Stimulated activated CD4-positive, alpha-beta T cell treated with anti-CD3 and anti-CD28 coated beads, Interleukin-12 subunit alpha, Interleukin-12 subunit beta, amount 100 ng/mL, for 4 hours (primary cell): ENCODE data around the gene ADGRA1.

Source experiments
- DNase-seq: peaks from one replicate; pipeline ENCODE4 v3.0.0-alpha.2; 2020

Gene ADGRA1

DNA sequence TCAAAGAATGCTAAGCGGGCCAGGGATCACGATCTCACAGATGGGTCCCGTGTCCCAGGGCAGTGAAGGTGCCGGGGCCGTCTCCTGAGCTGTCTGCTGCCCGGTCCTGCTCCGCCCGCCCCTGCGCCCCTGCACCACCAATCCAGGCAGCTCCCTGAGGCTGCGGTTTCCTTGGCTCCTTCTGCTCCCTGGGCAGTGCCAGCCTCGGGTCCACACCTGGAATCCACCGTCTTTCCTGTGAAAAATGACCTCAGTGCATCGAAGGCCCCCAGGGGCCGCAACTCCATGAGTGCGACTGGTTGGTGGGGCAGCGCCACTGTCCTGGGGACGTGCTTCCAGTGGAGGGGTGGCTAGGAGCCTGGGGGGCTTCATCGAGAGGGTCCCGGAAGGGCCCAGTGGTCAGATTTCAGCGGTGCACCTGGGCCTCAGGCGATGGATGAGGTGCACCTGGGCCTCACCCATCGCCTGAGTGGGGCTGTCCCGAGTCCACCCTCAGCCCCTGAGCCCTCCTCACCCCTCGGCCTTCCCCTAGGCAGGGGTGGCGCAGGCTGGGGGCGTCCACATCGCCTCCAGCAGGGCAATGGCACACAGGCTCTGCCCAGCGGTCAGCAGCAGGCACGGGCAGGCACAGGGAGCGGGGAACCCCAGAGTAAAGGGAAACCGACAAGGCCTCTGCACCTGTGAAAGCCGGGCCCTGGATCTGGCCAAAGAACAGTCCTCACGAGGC, 27.2 kb downstream of the ADGRA1 start:
- DNase-seq, result no peak

DNA sequence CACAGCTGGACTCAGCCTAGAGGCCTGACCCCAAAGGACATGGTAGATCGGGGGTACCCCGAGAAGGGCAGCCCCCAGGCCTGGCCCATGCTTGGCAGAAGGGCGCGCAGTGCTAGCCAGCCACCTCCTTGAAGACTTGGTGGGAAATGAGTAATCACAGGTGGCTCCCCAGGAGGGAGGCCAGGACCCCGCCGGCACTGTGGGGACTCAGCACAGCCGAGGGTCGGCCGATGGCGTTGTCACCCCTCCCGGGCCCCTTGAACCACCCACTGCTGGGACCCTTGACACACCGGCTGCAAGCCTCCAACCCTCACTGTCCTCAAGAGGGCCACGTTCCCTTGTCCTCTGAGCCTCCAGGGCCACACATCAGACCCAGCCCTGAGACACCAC, 27.7 kb downstream of the ADGRA1 start:
- DNase-seq, result no peak

DNA sequence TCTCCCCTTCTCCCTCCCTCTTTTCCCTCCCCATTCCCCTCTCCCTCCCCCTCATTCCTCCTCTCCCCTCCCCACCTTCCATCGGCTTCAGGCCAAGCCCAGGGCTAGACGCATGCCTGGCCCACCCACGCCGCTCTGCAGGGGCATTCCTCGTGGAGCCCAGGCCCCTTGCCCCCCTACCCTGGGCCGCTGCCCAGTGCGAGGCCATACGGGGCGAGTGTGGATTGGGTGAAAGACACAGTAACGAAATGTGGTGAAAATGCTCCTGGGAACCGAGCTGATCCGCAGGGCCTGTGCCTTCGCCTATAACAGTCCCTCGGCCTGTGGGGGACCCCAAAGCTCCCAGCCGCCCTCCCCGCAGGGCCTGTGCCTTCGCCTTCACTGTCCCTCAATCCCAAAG, 28.3 kb downstream of the ADGRA1 start:
- DNase-seq, result no peak

DNA sequence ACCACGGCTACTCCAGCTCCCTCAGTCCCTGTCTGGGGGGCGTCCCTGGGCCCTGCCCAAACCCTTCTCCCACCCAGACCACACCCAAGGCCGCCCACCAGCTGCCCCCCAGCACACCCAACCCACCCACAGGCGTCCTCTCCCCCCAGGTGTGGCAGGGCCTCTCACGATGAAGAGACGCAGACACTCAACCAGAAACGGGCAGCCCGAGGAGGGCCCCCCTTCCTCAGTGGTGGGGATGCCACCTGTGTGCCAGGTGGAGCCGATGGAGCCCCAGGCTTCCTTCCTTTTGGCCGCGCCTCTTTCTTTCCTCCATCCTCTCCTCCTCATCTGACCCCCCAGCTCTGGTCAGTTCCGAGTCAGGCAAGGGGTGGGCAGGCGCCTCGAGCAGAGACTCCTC, 28.7 kb downstream of the ADGRA1 start:
- no peak for DNase-seq

DNA sequence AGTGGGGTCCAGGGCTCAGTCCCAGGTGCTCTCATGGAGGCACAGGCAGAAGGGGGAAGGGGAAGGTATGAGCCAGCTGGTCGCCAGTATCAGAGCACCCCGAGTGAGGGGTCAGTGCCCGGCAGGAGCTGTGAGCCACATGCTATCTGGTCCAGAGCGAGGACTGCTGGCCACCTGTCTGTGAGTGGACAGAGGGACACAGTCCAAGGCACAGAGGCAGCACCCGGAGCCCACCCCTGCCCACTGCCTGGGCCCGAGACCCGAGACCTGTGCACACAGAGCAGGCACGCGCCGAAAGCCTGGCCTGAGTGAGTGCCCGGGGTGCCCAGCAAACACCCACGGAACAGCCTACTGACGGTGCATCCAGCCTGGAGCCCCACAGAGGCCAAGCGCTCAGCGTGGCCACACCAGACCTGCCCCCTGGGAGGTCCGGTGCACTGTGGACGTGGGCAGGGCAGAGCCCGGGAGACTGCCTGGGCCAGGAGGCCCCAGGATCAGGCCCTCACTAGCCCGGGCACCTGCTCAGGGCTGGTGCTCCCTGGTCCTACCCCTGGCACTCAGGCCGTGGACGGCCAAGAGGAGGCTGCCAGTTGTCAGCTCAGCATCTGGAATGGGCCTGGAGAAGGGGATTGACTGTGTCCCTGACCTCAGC, 29.4 kb downstream of the ADGRA1 start:
- DNase-seq, result no peak

DNA sequence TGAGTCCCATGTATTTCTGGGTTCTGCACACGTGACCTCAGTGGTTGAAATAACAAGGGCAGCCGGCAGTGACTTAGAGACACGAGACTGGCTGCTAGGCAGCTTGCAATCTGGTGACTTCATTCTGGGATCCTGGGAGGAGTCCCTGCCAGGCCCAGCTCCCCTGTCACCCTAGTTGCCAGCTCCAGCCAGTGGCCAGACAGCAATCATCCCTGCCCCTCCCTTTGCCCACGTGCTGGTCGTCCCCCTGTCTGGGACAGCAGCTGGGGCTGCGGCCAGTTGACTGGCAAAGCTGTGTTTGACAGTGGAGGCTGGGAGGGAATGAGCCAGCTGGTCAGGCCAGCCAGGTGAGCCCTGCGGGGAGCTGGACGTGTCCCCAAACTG, 30.0 kb downstream of the ADGRA1 start:
- no peak for DNase-seq

DNA sequence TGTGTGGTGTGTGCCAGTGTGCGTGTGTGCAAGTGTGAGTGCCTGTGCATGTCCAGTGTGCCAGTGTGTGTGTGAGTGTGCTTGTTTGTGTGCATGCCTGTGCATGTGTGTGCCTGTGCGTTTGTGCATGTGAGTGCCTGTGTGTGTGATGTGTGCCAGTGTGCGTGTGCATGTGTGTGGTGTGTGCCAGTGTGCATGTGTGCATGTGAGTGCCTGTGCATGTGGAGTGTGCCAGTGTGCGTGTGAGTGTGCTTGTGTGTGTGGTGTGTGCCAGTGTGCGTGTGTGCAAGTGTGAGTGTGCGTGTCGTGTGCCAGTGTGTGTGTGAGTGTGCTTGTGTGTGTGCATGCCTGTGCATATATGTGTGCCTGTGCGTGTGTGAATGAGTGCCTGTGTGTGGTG, 33.8 kb downstream of the ADGRA1 start:
- no peak for DNase-seq

DNA sequence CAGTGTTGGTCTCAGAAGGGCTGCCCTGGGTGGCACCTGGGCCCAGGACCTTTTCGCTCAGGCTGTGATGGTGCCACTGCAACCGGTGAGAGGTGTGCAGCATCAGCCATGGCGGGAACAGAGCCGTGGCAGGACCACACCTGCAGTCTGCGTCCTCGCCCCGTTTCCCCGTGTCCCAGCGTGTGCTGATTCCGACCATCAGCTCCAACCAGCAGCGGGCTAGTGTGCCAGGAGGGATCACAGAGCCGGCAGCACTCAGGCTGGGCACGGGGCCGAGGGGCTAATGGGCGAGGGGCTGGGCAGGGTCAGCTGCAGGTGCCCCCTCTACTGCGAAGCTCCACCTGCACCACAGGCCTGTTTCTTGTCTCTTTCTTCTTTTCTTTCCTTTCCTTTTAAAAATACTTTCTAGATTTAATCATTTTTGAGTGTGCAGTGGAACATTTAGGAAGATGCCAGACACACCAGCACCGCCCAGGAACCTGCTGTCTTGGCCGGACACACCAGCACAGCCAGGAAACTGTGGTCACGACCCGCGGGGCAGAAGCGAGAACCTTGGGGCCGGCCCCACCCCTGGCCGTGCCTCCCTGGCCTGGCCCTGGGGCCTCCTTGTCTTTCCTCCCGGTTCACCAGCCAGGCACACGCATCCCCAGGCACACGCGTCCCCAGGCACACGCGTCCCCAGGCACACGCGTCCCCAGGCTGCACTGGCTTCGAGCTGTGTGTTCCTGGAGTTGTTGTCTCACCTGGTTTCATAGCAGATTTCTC, 34.6 kb downstream of the ADGRA1 start:
- no peak for DNase-seq

DNA sequence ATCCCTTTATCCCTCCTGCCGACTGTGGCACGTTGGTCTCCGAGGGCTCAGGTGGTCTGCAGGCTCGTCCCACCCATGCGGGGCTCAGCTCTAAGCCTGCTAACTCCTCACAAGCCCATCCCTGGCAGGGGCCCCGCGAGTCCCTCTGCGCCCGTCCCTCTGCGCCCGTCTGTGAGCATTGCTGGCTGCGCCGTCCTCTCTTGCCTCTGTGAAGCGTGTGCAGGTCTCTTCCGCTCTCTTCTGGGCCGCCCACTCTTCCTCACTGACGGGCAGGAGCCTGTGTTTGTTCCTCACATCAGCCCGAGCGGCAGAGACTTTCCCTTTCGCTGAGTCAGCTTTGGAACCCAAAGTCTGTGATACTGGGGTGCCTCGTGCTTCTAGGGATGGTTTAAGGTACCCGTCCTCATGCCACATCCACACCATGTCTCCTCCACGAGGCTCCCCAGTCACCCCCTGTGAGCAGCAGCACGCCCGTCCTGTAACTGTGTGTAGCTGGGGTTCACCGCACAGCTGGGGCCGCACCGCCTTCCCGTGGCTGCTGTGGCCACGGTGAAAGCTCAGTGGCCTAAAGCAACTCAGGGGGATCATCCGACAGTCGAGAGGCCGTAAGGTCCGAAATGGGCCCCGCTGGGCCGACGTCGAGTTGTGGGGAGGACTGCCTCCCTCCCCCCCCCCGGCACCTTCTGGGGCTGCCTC, 35.5 kb downstream of the ADGRA1 start:
- no peak for DNase-seq

DNA sequence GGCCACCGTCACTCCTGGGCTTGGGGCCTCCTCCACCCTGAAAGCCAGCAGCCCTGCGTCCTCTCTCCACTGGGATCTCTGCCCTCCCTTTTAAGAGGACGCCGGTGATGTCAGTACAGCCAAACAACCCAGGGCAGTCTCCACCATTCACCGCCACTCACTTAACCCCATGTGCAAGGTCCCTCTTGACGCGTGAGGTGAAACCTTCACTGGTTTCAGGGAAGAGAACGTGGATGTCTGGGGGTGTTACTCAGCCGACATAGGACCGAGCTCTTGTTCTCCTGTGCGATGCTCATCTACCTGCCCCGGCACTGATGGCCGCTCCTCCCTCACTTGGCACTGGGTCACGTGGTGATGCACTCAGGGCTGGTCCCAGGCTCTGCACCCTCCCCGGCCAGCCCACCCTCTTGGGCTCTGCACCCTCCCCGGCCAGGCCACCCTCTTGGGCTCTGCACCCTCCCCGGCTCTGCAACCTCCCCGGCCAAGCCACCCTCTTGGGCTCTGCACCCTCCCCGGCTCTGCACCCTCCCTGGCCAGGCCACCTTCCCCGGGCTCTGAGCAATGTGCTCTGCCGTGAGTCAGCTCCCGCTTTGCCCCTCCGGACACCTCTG, 36.1 kb downstream of the ADGRA1 start:
- DNase-seq, result no peak

DNA sequence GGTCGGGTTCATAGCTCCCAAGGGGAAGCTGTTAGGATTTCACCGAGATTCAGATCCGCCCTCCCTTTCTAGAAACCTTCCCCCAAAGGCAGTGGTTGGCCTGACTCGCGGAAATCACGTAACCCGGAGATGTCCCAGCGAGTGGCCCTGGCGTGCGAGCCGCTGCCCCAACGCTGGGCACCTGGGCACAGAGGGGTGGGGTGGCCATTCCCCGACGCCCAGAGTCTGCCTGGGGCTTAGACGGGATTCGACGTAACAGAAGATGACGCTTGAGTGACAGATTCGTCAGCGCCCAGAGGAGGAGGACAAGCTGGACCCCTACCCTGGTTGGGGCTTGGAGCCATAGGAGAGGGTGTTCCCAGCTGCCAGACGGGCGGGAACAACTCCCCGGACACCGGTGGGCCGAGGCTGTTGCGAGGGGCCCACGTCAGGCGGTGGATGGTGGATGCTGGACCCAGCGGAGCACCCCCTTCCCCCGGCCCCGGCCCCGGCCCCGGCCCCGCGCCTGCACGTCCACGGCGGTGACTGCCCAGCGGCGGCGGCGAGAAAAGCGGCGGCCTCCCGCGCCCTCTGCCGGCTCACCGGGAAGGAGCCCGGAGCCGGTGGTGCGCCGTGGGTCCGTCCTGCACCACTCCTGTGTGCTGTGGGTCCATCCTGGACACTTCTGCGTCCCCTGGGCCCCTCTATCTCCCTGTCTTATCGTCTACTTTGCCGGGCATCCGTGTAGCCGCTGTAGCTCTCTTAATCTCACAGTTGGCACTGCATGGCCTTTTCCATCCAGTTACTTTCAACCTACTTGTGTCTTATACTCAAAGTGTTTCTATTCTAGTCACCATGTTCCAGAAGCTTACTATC, 36.9 kb downstream of the ADGRA1 start:
- no peak for DNase-seq

DNA sequence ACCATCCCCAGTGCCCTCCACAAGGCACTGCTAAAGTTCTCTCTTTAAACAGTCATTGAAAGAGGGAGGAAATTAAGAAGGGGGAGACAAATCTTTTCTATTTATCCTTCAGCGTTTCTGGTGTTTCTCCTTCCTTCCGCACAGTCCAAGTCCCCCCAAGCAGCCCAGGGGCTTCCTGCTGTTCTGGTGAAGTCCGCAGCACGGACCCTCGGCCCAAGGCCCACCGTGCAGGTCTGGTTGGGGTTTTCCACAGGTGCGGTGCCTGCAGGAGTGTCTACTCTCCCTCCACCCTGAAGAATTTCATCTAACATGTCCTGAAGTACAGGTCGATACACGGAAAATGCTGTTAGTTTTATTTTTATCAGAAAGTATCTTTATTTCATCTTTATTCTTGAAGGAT, 38.2 kb downstream of the ADGRA1 start:
- DNase-seq, result no peak

DNA sequence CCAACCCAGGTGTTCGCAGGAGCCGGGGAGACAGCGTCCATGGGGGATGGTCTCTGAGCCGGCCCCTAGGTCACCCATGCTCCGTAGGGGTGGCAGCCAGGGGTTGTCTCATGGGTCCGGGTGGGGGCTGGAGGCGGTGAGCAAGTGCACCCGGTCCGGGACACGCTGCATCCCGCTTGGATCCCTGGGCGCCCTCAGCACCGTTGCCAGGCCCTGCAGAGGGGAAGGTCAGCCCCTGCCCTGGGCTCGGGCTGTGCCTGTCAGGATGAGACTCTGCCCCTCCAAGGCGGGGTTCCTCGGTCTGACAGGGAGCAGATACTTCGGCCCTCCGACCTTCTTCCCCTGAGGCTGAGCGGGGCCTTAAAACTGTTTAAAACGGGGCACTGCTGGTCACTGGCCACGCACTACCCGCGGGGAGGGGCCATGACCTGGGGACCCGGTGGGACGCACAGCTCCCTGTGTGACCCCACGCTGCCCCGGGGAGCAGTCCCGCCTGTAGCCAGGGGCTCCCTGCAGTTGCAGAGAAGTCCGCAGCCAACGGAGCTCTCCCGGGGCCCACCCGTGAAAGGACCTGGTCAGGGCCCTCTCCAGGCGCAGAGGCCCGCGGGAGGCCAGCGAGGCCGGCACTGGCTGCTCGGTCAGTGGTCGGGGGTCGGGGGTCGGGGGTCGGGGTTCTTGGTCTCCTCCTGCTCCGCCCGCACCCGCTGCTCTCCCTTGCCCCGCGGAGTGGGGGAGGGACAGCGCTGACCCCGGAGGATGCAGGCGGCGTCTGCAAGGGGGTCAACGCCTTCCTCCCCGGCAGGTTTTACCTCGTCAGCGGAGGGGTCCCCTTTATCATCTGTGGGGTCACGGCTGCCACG, 38.9 kb downstream of the ADGRA1 start:
- DNase-seq, result no peak

DNA sequence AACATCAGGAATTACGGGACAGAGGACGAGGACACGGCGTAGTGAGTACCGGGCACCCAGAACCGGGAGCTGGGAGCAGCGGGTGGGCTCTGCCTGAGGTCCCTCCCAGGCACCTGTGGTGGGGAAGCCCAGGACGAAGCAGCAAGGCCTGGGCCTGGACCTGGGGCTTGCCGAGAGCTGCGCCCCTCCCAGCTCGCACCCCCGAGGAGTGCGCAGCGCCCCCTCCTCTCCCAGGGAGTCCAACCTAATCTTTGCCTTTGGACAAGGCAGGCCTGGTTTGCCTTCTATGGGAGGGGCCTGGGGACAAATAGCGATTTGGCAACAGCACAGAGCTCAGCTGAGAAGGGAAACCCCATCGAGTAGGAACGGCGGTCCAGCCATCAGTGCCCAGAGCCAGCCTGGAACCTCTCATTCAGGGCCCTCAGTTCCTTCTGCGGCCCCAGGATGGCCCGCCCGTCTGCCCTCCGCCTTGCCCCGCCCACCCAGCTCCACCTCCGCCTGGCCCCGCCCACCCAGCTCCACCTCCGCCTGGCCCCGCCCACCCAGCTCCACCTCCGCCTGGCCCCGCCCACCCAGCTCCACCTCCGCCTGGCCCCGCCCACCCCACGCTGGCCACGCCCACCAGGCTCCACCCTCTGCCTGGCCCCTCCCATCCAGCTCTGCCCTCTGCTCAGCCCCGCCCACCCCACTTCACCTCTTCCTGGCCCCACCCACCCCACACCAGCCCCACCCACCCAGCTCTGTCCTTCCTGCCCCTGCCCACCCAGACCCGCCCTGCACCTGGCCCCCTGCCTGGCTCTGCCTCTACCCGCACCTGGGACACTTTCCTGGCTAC, 39.8 kb downstream of the ADGRA1 start:
- peak; percentile 20 for DNase-seq

DNA sequence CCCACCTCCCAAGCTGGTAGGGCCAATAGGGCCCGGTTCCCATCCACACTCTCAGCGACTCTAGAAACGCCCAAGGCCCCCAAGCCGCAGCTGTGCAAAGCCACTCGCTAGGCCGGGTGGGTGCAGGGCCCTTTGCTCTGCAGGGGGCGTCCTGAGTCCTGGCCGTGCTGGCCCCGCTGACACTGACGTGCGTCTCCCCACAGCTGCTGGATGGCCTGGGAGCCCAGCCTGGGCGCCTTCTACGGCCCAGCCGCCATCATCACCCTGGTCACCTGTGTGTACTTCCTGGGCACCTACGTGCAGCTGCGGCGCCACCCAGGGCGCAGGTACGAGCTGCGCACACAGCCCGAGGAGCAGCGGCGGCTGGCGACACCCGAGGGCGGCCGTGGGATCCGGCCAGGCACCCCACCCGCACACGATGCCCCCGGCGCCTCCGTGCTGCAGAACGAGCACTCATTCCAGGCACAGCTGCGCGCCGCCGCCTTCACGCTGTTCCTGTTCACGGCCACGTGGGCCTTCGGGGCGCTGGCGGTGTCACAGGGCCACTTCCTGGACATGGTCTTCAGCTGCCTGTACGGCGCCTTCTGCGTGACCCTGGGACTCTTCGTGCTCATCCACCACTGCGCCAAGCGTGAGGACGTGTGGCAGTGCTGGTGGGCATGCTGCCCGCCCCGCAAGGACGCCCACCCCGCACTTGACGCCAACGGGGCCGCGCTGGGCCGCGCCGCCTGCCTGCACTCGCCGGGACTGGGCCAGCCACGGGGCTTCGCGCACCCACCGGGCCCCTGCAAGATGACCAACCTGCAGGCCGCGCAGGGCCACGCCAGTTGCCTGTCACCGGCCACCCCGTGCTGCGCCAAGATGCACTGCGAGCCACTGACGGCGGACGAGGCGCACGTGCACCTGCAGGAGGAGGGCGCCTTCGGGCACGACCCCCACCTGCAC, 40.7 kb downstream of the ADGRA1 start:
- DNase-seq, result no peak

DNA sequence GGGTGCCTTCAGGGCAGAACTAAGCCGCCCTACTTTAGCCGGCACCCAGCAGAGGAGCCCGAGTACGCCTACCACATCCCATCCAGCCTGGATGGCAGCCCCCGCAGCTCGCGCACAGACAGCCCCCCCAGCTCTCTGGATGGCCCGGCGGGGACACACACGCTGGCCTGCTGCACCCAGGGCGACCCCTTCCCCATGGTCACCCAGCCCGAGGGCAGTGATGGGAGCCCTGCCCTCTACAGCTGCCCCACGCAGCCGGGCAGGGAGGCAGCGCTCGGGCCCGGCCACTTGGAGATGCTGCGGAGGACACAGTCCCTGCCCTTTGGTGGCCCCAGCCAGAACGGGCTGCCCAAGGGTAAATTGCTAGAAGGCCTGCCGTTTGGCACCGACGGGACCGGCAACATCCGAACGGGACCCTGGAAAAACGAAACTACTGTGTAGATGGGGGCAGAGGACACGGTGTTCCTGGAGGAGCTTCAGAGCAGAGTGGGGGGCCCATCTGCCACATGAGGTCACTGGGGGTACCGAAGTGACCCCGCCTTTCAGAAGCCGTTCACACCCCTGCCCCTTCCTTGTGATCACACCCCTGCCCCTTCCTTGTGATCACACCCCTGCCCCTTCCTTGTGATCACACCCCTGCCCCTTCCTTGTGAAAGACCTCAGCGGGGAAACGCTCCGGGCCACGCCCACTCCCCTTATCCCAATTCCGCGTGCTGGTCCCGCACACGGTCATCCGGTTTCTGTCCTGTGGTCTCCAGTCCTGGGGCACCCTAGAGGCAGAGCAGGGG, 41.5 kb downstream of the ADGRA1 start:
- DNase-seq, result no peak

DNA sequence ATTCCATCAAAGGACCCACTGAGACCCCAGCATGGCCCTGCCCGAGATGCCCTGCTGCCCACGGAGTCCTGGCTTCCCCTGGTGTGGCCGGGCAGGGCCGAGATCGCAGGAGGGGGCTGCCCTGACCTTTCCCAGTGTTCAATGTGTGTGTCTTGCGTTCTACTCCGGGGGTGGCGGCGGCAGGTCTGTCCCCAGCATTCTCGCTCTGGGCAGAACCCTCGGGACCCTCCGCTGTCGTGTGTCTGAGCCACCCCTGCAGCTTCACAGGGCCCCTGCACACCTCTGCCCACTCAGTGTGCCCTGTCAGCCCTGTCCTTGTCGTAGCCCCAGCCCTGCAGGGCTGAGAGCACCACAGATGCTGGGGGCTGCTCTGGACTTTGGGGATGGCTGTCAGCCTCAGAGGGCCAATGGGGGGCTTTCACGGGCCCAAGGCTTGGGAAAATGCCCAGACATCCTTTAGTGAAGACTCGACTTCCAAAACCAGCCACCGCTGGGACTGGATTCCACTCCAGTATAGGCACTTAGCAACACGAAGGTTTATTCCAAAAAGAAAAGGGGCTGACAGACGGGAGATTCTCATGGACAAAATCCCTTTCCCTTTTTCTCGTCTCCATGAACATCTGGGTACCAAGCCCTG, 42.3 kb downstream of the ADGRA1 start:
- no peak for DNase-seq

DNA sequence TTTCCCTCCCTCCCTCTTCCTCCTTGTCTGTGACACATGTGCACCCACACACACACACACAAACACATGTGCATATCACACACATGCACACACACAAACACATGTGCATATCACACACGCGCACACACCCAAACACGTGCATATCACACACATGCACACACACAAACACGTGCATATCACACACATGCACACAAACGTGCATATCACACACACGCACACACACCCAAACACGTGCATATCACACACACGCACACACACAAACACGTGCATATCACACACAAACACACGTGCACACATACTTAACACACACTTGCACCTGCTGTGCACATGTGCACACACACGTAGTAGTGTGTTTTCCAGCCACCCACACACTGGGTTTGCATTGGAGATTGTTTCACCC, 42.9 kb downstream of the ADGRA1 start:
- no peak for DNase-seq
